Breast epithelium (tissue), 3 donors: ENCODE results near the gene THOP1.

Experiments
- POLR2A ChIP-seq: fragments of 450-650 bp; IDR thresholded peaks from one replicate; pipeline ENCODE4 v1.6.1; 2016; ENCODE audit warnings: antibody characterized with exemption, mild to moderate bottlenecking, moderate library complexity
- POLR2AphosphoS5 ChIP-seq, 3 donors: sonication (generic); formaldehyde crosslinking; IDR thresholded peaks; one replicate each; pipeline ENCODE4 v1.6.1; 2017; ENCODE audit warnings: antibody characterized with exemption in 3 of 3
- TF ChIP-seq, protein P1 (sequence below), 3 donors: fragments of 450-650 bp; IDR thresholded peaks; one replicate each; pipeline ENCODE4 v1.5.1; 2016 to 2017; ENCODE audit warnings: antibody characterized with exemption in 3 of 3, mild to moderate bottlenecking in 3 of 3, moderate library complexity in 3 of 3

DNA sequence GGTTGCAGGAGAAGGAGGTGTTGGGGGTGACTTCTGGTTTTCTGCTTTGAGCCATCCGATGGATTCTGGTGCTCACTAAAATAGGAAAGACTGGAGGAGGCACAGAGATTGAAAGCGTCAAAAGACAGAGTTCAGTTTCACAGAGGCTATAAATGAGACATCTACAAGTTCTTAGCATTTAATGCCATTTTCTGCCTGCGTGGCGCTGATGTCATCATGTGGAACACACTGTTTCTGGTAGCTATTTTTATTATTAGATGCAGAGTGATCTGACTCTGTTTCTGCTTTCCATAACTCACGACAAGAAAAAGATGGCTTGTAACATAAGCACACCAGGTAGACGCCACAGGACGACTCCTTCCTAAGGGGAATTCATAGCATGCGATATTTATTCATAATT is 42.2 kb upstream of the THOP1 start:
- TF ChIP-seq, protein P1, sequence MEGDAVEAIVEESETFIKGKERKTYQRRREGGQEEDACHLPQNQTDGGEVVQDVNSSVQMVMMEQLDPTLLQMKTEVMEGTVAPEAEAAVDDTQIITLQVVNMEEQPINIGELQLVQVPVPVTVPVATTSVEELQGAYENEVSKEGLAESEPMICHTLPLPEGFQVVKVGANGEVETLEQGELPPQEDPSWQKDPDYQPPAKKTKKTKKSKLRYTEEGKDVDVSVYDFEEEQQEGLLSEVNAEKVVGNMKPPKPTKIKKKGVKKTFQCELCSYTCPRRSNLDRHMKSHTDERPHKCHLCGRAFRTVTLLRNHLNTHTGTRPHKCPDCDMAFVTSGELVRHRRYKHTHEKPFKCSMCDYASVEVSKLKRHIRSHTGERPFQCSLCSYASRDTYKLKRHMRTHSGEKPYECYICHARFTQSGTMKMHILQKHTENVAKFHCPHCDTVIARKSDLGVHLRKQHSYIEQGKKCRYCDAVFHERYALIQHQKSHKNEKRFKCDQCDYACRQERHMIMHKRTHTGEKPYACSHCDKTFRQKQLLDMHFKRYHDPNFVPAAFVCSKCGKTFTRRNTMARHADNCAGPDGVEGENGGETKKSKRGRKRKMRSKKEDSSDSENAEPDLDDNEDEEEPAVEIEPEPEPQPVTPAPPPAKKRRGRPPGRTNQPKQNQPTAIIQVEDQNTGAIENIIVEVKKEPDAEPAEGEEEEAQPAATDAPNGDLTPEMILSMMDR (IDR thresholded peaks at IDR 0.05) = no peak
- TF ChIP-seq POLR2A (no peak), POLR2AphosphoS5 (IDR thresholded peaks at IDR 0.05) (no peak)
